Liver (tissue), 9 donors: ENCODE results near the gene CDH23. TPM values are rescaled to one million over a fixed set of nuclear protein-coding genes. Genes with fewer than 3 reads are reported as not detected.

Experiments used
- DNase-seq: peaks from one replicate; pipeline ENCODE4 v3.0.0-alpha.2; 2017; ENCODE audit warnings: low spot score
- H3K27ac ChIP-seq, 2 donors: one replicate each; pipeline ENCODE4 v1.7.0; 2013; ENCODE audit warnings: inconsistent platforms in 2 of 2, low read length in 2 of 2, control low read depth in 1 of 2, low read depth in 1 of 2, mild to moderate bottlenecking in 1 of 2
- H3K27me3 ChIP-seq, 4 donors: one replicate each; pipeline versions ENCODE4 v1.6.1 to v1.7.0; 2013; ENCODE audit warnings: low read length in 3 of 4, inconsistent platforms in 1 of 4, mild to moderate bottlenecking in 1 of 4, moderate library complexity in 1 of 4; ENCODE audit not compliant: control insufficient read depth in 4 of 4, insufficient read depth in 4 of 4
- H3K36me3 ChIP-seq, 4 donors: one replicate each; pipeline versions ENCODE4 v1.6.1 to v1.7.0; 2013; ENCODE audit warnings: low read length in 3 of 4, mild to moderate bottlenecking in 3 of 4, low read depth in 1 of 4, moderate library complexity in 1 of 4; ENCODE audit not compliant: control insufficient read depth in 4 of 4, insufficient read depth in 3 of 4
- H3K4me1 ChIP-seq, 4 donors: one replicate each; pipeline versions ENCODE4 v1.6.1 to v1.7.0; 2013; ENCODE audit warnings: low read length in 3 of 4, mild to moderate bottlenecking in 3 of 4, moderate library complexity in 1 of 4; ENCODE audit not compliant: control insufficient read depth in 4 of 4, insufficient read depth in 4 of 4
- H3K4me3 ChIP-seq, 3 donors: one replicate each; pipeline versions ENCODE4 v1.6.1 to v1.7.0; 2013; ENCODE audit warnings: low read length in 3 of 3, control low read depth in 1 of 3, low read depth in 1 of 3, mild to moderate bottlenecking in 1 of 3
- H3K9ac ChIP-seq, 2 donors: one replicate each; pipeline ENCODE4 v1.7.0; 2013; ENCODE audit warnings: low read length in 2 of 2, mild to moderate bottlenecking in 2 of 2, moderate library complexity in 2 of 2, control low read depth in 1 of 2, low read depth in 1 of 2
- H3K9me3 ChIP-seq, 4 donors: one replicate each; pipeline versions ENCODE4 v1.6.1 to v1.7.0; 2013; ENCODE audit warnings: low read length in 3 of 4; ENCODE audit not compliant: control insufficient read depth in 4 of 4
- ATF3 ChIP-seq: IDR thresholded peaks from 2 replicates; pipeline ENCODE4 v1.6.1; 2016; ENCODE audit warnings: antibody characterized with exemption
- CTCF ChIP-seq: fragments of 150-350 bp; IDR thresholded peaks from 2 replicates; pipeline ENCODE4 v1.5.1; 2017; ENCODE audit warnings: improper control_type of control experiment, low read depth, low read length; ENCODE audit not compliant: missing input control
- EGR1 ChIP-seq, 2 donors: IDR thresholded peaks; 2 replicates each; pipeline ENCODE4 v1.6.1; 2016 to 2018; ENCODE audit warnings: antibody characterized with exemption in 2 of 2, low read depth in 2 of 2
- FOXA1 ChIP-seq: IDR thresholded peaks from 2 replicates; pipeline ENCODE4 v1.6.1; 2016; ENCODE audit warnings: antibody characterized with exemption
- GABPA ChIP-seq, 2 donors: IDR thresholded peaks in 1 of 2; conservative IDR thresholded peaks in 1 of 2; 2 replicates each; pipeline ENCODE4 v1.6.1; 2016; ENCODE audit warnings: antibody characterized with exemption in 2 of 2, mild to moderate bottlenecking in 1 of 2, moderate library complexity in 1 of 2
- HNF4A ChIP-seq, 2 donors: conservative IDR thresholded peaks; 2 replicates each; pipeline ENCODE4 v1.6.1; 2016; ENCODE audit warnings: antibody characterized with exemption in 2 of 2, mild to moderate bottlenecking in 2 of 2
- HNF4G ChIP-seq: IDR thresholded peaks from 2 replicates; pipeline ENCODE4 v1.6.1; 2016; ENCODE audit warnings: antibody characterized with exemption
- JUND ChIP-seq, 2 donors: IDR thresholded peaks; 2 replicates each; pipeline ENCODE4 v1.6.1; 2016; ENCODE audit warnings: antibody characterized with exemption in 2 of 2
- MAX ChIP-seq: IDR thresholded peaks from 2 replicates; pipeline ENCODE4 v1.6.1; 2016; ENCODE audit warnings: antibody characterized with exemption
- NR2F2 ChIP-seq: IDR thresholded peaks from 2 replicates; pipeline ENCODE4 v1.6.1; 2016; ENCODE audit warnings: antibody characterized with exemption
- RAD21 ChIP-seq, 2 donors: IDR thresholded peaks; 2 replicates each; pipeline ENCODE4 v1.6.1; 2016; ENCODE audit warnings: antibody characterized with exemption in 2 of 2, mild to moderate bottlenecking in 2 of 2
- REST ChIP-seq: IDR thresholded peaks from 2 replicates; pipeline ENCODE4 v1.6.1; 2016; ENCODE audit warnings: antibody characterized with exemption, mild to moderate bottlenecking
- RXRA ChIP-seq, 2 donors: IDR thresholded peaks; 2 replicates each; pipeline ENCODE4 v1.6.1; 2017 to 2018; ENCODE audit warnings: antibody characterized with exemption in 2 of 2, mild to moderate bottlenecking in 1 of 2
- SP1 ChIP-seq: IDR thresholded peaks from 2 replicates; pipeline ENCODE4 v1.6.1; 2018; ENCODE audit warnings: antibody characterized with exemption, mild to moderate bottlenecking
- TAF1 ChIP-seq: conservative IDR thresholded peaks from 2 replicates; pipeline ENCODE4 v1.6.1; 2016; ENCODE audit warnings: antibody characterized with exemption, mild to moderate bottlenecking
- YY1 ChIP-seq: IDR thresholded peaks from 2 replicates; pipeline ENCODE4 v1.6.1; 2016; ENCODE audit warnings: antibody characterized with exemption, mild to moderate bottlenecking
- ZBTB33 ChIP-seq: IDR thresholded peaks from 2 replicates; pipeline ENCODE4 v1.6.1; 2016; ENCODE audit warnings: antibody characterized with exemption
- WGBS: extraction: QIAGEN DNeasy Blood & Tissue Kit; methylation state at CpG from one replicate; pipeline ENCODE4 v1.1.7; 2013; 5-methylcytosine and 5-hydroxymethylcytosine counted together
- polyA plus RNA-seq, 2 donors: library from polyadenylated mRNA; stranded (reverse) in 1 of 2; unstranded in 1 of 2; fragments of 200-250 nt in 1 of 2; fragments of >200 nt in 1 of 2; fragmentation: Nextera tagmentation in 1 of 2; extraction: Ambion mirVana in 1 of 2; gene quantifications; one replicate each; pipeline versions ENCODE4 v1.2.1 to v1.2.3, GENCODE V29; 2013 to 2015
- total RNA-seq, 2 donors: library from RNA; depleted of rRNA; stranded (reverse); fragments of >200 nt; gene quantifications; one replicate each; pipeline ENCODE4 v1.2.3, GENCODE V29; 2014
- donor health status: healthy.
- donor health status: healthy.
- donor health status: healthy.
- donor health status: healthy.
- donor health status: healthy.

CDH23 gene
- total and polyA plus RNA-seq, 4 donors: 1.5 to 4.7 (median 3.4) TPM

GRCh38 chr10:71478813-71479365, 82.2 kb downstream of the CDH23 start:
- WGBS: 86% methylated on average over 5 of the region's 5 CpGs
- TF ChIP-seq YY1: no peak
- TF ChIP-seq REST: no peak
- no peak for TF ChIP-seq CTCF
- TF ChIP-seq GABPA (IDR thresholded peaks at IDR 0.05 in 1 of 2, conservative IDR thresholded peaks at IDR 0.05 in 1 of 2): no peak
- no peak for TF ChIP-seq JUND (IDR thresholded peaks at IDR 0.05)
- TF ChIP-seq TAF1: no peak
- TF ChIP-seq SP1: no peak
- no peak for TF ChIP-seq NR2F2
- TF ChIP-seq HNF4A (conservative IDR thresholded peaks at IDR 0.05): no peak
- no peak for TF ChIP-seq RAD21 (IDR thresholded peaks at IDR 0.05)
- TF ChIP-seq MAX: no peak
- TF ChIP-seq ZBTB33: no peak
- no peak for TF ChIP-seq RXRA (IDR thresholded peaks at IDR 0.05)
- Histone ChIP-seq H3K9ac (no peak overlapping the region), H3K4me3 (no peak overlapping the region), H3K27me3 (no peaks in the 10 kb centered on the region), H3K27ac (no peak overlapping the region), H3K4me1 (peaks cover 8 to 22% (median 19%) of the 10 kb centered on the region in 4 donors), H3K36me3 (no peaks in the 10 kb centered on the region), H3K9me3 (no peaks in the 10 kb centered on the region)
- DNase-seq: no peak

GRCh38 chr10:71479831-71480230, 83.1 kb downstream of the CDH23 start:
- Histone ChIP-seq H3K9ac (no peak overlapping the region), H3K9me3 (no peaks in the 10 kb centered on the region), H3K4me1 (peaks cover 3 to 12% (median 11%) of the 10 kb centered on the region in 4 donors), H3K36me3 (no peaks in the 10 kb centered on the region), H3K4me3 (no peak overlapping the region), H3K27me3 (no peaks in the 10 kb centered on the region), H3K27ac (no peak overlapping the region)
- no peak for DNase-seq
- TF ChIP-seq SP1 (no peak), ATF3 (no peak), JUND (IDR thresholded peaks at IDR 0.05) (no peak), HNF4G (no peak), RAD21 (IDR thresholded peaks at IDR 0.05) (no peak), ZBTB33 (no peak), YY1 (no peak), FOXA1 (no peak), NR2F2 (no peak), CTCF (no peak), RXRA (IDR thresholded peaks at IDR 0.05) (no peak), HNF4A (conservative IDR thresholded peaks at IDR 0.05) (no peak), EGR1 (IDR thresholded peaks at IDR 0.05; ENCODE audit: low read depth in 2 of 2) (no peak), GABPA (IDR thresholded peaks at IDR 0.05 in 1 of 2, conservative IDR thresholded peaks at IDR 0.05 in 1 of 2) (no peak), MAX (no peak), TAF1 (no peak)
- 85% methylated on average over 5 of the region's 5 CpGs for WGBS
